ENCODE results near the gene HLF.
A peak's percentile ranks its signal among the peaks of the same experiment; 100 is the strongest.

HLF gene

GRCh38 chr17:55350825-55351205, 86.1 kb downstream of the HLF start:
- no peaks in the 10 kb centered on the region for H3K36me3 ChIP-seq (ENCODE audit: control insufficient read depth, insufficient read depth, low read length)
- no peak overlapping the region for H3K4me3 ChIP-seq (replicated peaks; ENCODE audit: low read depth, low read length)
- H3K27me3 ChIP-seq (replicated peaks; ENCODE audit: control insufficient read depth, insufficient read depth, low read length): no peaks in the 10 kb centered on the region
- no peak for TF ChIP-seq CTCF (IDR thresholded peaks at IDR 0.05; ENCODE audit: insufficient read depth, low read length, poor library complexity, severe bottlenecking)
- no peak for DNase-seq (ENCODE audit: extremely low read depth, insufficient read length)

- DNase-seq (ENCODE audit: extremely low read depth, insufficient read length): no peak
- Histone ChIP-seq H3K4me3 (replicated peaks; ENCODE audit: low read depth, low read length) (no peak overlapping the region), H3K27me3 (replicated peaks; ENCODE audit: control insufficient read depth, insufficient read depth, low read length) (no peaks in the 10 kb centered on the region), H3K36me3 (ENCODE audit: control insufficient read depth, insufficient read depth, low read length) (no peaks in the 10 kb centered on the region)
- no peak for TF ChIP-seq CTCF (IDR thresholded peaks at IDR 0.05; ENCODE audit: insufficient read depth, low read length, poor library complexity, severe bottlenecking)
Measured at GRCh38 chr17:55351226-55351625, 86.5 kb downstream of the HLF start.

GRCh38 chr17:55354010-55354409, 89.2 kb downstream of the HLF start:
- H3K4me3 ChIP-seq (replicated peaks; ENCODE audit: low read depth, low read length): no peak overlapping the region
- no peak for DNase-seq (ENCODE audit: extremely low read depth, insufficient read length)
- no peaks in the 10 kb centered on the region for H3K27me3 ChIP-seq (replicated peaks; ENCODE audit: control insufficient read depth, insufficient read depth, low read length)
- no peaks in the 10 kb centered on the region for H3K36me3 ChIP-seq (ENCODE audit: control insufficient read depth, insufficient read depth, low read length)
- TF ChIP-seq CTCF (IDR thresholded peaks at IDR 0.05; ENCODE audit: insufficient read depth, low read length, poor library complexity, severe bottlenecking): no peak

GRCh38 chr17:55354941-55355340, 90.2 kb downstream of the HLF start:
- no peaks in the 10 kb centered on the region for H3K36me3 ChIP-seq (ENCODE audit: control insufficient read depth, insufficient read depth, low read length)
- no peak for DNase-seq (ENCODE audit: extremely low read depth, insufficient read length)
- TF ChIP-seq CTCF (IDR thresholded peaks at IDR 0.05; ENCODE audit: insufficient read depth, low read length, poor library complexity, severe bottlenecking): no peak
- H3K27me3 ChIP-seq (replicated peaks; ENCODE audit: control insufficient read depth, insufficient read depth, low read length): no peaks in the 10 kb centered on the region
- no peak overlapping the region for H3K4me3 ChIP-seq (replicated peaks; ENCODE audit: low read depth, low read length)

GRCh38 chr17:55356434-55357328, 91.9 kb downstream of the HLF start:
- no peak overlapping the region for H3K4me3 ChIP-seq (replicated peaks; ENCODE audit: low read depth, low read length)
- DNase-seq (ENCODE audit: extremely low read depth, insufficient read length): peak; percentile 18
- TF ChIP-seq CTCF (IDR thresholded peaks at IDR 0.05; ENCODE audit: insufficient read depth, low read length, poor library complexity, severe bottlenecking): peak; percentile 76
- no peaks in the 10 kb centered on the region for H3K27me3 ChIP-seq (replicated peaks; ENCODE audit: control insufficient read depth, insufficient read depth, low read length)
- no peaks in the 10 kb centered on the region for H3K36me3 ChIP-seq (ENCODE audit: control insufficient read depth, insufficient read depth, low read length)

Data from GM06990 (cell line).